Measurements from ENCODE around the gene PSMC5.
"Not testable (repeated sequence)": the region's sequence is repeated elsewhere in the genome, so short reads cannot be mapped to it uniquely, and the experiment has no call there.

PSMC5 gene

DNA sequence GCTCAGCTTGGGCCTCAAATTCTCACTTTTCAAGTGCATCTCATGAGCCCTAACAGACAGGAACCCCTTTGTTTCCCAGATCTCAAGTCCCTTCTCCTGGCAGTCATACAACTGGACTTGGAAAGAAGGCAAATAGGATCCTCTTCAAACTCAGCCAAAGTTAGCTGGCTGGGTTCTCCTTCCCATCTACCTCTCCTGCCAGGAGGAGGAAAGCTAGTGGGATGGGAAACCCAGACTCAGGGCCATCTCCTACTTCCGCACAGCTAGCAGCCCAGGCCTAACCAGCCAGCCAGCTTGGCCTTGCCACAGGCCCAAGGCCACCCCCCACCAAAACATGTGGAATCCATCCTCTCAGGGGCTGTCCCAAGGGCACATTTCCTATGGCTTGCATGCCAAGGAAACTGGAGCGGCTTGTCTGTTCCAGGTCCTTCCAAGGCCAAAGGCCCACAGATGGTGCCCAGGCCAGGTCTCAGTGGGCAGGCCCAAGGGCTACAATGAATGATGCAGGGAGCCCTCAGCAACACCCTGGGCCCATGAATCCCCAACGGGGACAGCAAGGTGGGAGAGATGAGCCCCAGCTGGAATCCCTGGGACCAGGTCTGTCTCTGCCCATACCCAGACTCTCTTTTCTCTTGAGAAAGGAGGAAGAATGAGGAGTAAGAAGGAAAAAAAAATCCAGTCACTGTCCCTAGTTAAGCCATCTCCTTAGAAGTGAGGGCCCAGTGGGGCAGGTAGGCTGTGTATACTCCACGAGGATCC is 13.5 kb downstream of the PSMC5 start:
- ATAC-seq (no peak), DNase-seq (no peak)
- peaks cover 2% of the 10 kb centered on the region for H3K36me3 Mint-ChIP-seq (ENCODE audit: low read depth)
- peaks cover 36% of the 10 kb centered on the region for H3K4me1 Mint-ChIP-seq
- H3K27me3 Mint-ChIP-seq, result no peaks in the 10 kb centered on the region
- peak overlapping the region; percentile 95 for H3K4me3 Mint-ChIP-seq
- no peaks in the 10 kb centered on the region for H3K9me3 Mint-ChIP-seq
- H3K27ac Mint-ChIP-seq, result peak overlapping the region; percentile 90

DNA sequence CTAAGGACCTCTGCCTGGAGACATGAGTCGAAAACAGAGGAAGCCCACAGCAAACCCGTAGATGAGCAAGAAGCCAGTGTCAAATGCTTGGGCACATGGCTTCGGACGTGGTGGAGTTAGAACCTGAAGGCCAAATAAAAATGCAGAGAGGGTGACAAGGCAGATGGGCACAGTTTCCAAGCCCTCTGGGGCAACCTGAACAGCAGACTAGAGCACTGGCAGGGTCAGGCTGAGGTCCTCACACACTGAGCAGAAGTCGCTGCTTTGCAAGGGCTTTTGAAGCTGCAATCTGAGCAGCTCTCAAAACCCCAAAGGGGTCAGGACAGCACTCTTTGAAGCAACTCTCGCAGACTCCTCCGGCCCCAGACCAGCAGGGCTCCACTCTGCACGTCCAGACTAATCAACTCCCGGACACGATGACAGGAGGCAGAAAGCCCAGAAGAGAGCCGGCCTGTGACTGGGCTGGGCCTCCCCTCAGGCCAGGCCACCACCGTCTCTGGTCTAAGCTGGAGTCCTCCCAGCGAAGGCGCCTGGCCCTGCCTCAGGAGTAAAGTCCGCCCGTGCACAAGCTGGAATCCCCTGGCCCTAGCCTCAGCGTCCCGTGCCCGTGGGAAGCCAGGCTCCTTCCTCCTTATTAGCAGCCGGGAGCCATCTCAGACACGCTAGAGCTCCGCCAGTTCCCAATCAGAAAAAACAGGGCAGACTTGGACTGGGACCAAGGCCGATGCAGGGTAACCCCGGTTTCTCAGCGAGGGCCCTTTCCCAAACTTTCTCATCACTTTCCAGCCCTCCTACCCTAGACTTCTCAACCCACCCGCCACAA is 14.3 kb downstream of the PSMC5 start:
- H3K36me3 Mint-ChIP-seq (ENCODE audit: low read depth), result no peaks in the 10 kb centered on the region
- peaks cover 36% of the 10 kb centered on the region for H3K4me1 Mint-ChIP-seq
- H3K9me3 Mint-ChIP-seq, result no peaks in the 10 kb centered on the region
- DNase-seq, result no peak
- H3K4me3 Mint-ChIP-seq, result peak overlapping the region; percentile 95
- peak overlapping the region; percentile 90 for H3K27ac Mint-ChIP-seq
- ATAC-seq, result no peak
- H3K27me3 Mint-ChIP-seq, result no peaks in the 10 kb centered on the region

DNA sequence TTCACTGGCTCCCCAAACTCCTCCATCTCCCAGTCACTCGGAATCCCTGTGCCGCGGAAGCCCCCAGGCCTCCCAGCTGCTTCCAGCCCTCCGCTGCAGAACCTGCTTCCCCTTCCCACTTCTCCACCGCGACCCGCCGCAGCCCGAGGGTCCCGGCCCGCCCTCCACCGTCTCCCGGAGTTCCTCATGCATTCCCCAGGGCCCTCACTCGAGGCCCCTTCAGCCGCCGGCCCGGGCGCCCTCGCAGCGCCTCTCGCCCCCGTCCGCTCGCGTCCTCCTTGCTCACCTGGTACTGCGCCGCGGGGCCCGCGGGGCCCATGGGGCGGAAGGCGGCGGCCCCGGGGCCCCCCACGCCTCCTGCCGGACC is 14.9 kb downstream of the PSMC5 start:
- peak; percentile 21 for ATAC-seq
- peaks cover 36% of the 10 kb centered on the region for H3K4me1 Mint-ChIP-seq
- H3K27ac Mint-ChIP-seq, result peak overlapping the region; percentile 90
- no peaks in the 10 kb centered on the region for H3K36me3 Mint-ChIP-seq (ENCODE audit: low read depth)
- H3K9me3 Mint-ChIP-seq, result no peaks in the 10 kb centered on the region
- no peaks in the 10 kb centered on the region for H3K27me3 Mint-ChIP-seq
- H3K4me3 Mint-ChIP-seq, result peak overlapping the region; percentile 95
- no peak for DNase-seq

DNA sequence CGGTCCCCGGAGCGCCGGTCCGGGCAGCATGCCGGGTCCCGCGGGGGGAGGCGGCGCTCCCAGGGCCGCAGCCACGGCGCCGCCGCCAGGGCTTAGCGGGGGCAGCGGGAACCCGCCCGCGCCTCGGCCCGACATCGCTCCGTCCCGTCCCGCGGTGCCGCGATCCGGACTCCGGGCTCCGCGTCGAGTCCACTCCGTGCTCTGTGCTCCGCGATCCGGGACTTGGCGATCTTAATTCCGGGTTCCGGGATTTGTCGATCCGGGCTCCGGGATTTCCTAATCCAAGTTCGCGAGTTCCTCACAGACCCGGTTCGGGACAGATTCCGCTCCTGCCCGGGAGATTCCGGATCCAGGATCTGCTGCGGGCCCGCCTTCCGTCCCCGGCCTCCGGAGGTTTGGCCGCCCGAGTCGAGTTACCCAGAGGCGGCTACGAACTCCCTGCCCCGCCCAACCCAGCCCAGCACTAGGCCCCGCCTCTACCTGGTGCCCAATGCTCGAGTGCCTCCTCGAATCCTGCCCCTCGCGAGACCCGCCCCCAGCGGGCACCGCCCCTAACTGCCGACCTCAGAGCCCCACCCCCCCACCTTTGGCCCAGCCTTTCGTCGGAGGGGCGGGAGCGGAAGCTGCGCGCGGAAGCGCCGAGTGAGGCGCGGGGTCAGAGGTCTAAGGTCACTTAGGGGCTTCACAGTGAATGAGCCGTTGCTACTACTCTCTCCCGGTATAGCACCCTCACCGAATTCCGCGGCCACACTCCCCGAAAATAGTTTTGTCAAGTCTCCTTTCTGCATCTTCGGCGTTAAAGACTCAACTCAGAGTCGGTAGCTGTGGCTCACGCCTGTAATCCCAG is 15.5 kb downstream of the PSMC5 start, which contains the start of gene SMARCD2:
Gene SMARCD2, minus strand, starts transcription at position 146 of the 847 bp plus-strand sequence. Its CDS starts 11 bp downstream, at position 135.
- no peaks in the 10 kb centered on the region for H3K27me3 Mint-ChIP-seq
- ATAC-seq, result peak; percentile 88

DNA sequence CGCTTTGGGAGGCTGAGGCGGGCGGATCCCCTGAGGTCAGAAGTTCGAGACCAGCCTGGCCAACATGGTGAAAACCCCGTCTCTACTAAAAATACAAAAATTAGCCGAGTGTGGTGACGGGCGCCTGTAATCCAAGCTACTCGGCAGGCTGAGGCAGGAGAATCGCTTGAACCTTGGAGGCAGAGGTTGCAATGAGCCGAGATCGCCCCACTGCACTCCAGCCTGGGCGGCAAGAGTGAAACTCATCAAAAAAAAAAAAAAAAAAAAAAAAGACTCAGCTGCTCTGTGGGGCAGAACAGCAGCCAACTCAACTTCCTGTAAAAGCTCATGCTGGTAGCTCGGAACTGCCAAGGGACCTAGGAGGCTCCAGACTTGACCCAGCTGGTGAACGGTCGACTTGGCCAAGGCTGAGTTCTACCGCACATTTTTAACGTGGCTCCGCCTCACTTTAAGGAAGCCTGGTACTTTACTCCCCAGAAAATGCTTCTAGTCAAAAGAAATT is 16.2 kb downstream of the PSMC5 start:
- H3K4me3 Mint-ChIP-seq, result peak overlapping the region; percentile 95
- DNase-seq, result peak; percentile 45
- ATAC-seq, result peak; percentile 5
- H3K27me3 Mint-ChIP-seq; H3K36me3 Mint-ChIP-seq (ENCODE audit: low read depth); H3K9me3 Mint-ChIP-seq: not testable (repeated sequence)
- H3K27ac Mint-ChIP-seq, result peak overlapping the region; percentile 83
- H3K4me1 Mint-ChIP-seq, result peaks cover 45% of the 10 kb centered on the region

More for the DNA sequence above, 15.5 kb downstream of the PSMC5 start, which contains the start of gene SMARCD2:
- DNase-seq, result peak; percentile 99
- peaks cover 38% of the 10 kb centered on the region for H3K4me1 Mint-ChIP-seq
- peaks cover under 1% of the 10 kb centered on the region for H3K36me3 Mint-ChIP-seq (ENCODE audit: low read depth)
- H3K27ac Mint-ChIP-seq, result peak within 1 kb of the TSS; percentile 90
- H3K9me3 Mint-ChIP-seq, result peaks cover under 1% of the 10 kb centered on the region
- peak within 1 kb of the TSS; percentile 95 for H3K4me3 Mint-ChIP-seq

DNA sequence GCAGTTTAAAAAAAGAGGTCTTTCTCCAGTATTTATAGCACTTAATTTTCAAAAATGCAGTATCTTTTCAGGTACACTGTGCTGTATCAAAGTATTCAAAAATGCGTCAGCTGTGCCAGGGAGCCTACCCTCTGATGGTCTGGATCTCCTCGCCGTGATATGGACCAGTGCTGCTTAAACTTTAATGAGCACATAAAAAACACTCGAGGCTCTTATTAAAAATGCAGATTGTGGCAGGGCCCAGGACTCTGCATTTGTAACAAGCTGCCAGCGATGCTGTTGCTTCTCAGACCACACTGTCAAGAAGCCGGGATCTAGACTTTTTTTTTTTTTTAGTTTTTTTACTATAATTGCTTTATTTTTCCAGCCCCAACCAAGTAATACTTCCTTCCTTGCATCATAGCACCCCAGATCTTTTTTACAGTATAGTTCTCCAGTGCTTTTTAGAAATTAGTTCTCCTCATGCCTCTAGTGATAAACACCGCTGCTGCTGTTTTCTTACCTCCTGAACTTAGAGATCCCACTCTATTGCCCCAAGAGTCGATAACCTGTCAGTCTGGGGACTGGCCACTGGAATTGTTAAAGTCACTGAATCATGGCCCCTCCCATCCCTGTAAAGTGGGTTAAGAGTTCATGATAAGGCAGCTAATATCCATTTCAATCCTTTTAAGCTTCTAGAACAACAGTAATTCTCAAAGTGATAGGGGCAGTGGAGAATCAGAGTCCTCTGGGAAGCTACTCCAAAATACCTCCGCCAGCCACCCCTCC is 16.9 kb downstream of the PSMC5 start:
- Mint-ChIP-seq H3K27me3 (peaks cover 2% of the 10 kb centered on the region), H3K27ac (peak overlapping the region; percentile 83), H3K9me3 (peaks cover 9% of the 10 kb centered on the region), H3K4me1 (peaks cover 45% of the 10 kb centered on the region), H3K36me3 (ENCODE audit: low read depth) (peaks cover 7% of the 10 kb centered on the region), H3K4me3 (peak overlapping the region; percentile 95)
- DNase-seq, result no peak
- ATAC-seq, result no peak

DNA sequence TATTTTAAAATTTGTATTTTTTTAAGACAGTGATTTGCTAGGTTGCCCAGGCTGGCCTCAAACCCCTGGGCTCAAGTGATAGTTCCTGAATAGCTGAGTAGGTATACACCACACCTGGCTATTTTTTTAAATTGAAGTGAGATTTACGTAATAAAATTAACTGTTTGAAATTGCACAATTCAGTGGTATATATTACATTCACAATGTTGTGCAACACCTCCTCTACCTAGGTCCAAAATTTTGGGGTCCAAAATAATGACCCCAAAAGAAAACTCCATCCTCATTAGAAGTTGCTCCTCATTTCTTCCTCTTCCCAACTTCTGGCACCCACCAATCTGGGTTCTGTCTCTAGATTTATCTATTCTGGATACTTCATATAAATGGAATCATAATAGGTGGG is 18.3 kb downstream of the PSMC5 start:
- Mint-ChIP-seq H3K36me3 (ENCODE audit: low read depth) (peaks cover 7% of the 10 kb centered on the region), H3K4me1 (peaks cover 38% of the 10 kb centered on the region), H3K27ac (no peak overlapping the region), H3K4me3 (no peak overlapping the region), H3K27me3 (peaks cover 5% of the 10 kb centered on the region), H3K9me3 (peaks cover 10% of the 10 kb centered on the region)
- DNase-seq (no peak), ATAC-seq (no peak)

DNA sequence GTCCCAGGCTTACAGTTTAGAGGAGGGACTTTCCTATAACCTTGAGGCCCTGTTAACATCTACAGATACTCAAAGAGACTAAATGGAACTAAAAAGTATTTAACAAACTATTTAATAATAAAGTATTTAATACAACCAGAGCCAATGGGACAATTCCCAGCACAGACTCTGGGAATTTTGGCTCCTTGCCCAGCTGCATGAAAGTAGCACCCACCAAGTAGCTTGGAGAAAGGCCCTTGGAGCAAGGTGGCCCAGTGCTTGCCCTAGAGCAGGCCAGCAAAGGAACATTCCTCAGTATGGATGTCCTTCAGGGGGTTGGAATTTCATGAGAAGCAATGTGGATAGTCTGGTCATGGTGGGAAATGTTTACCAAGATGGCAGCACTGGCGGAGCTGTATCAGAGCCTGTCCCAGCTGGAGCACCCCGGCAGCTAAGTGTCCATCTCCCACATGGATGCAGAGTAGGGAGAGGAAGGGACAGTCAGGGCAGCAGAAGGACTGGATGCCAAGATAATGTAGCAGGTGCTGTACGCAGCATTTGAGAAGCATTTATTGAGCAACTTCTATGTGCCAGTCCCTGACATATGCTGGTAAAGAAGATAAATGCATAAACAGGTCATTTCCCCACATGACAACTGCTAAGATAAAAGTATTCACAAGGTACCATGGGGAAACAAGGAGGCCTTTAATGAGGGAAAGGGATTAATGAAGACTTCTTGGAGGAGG is 20.5 kb downstream of the PSMC5 start:
- Mint-ChIP-seq H3K27me3 (peaks cover 5% of the 10 kb centered on the region), H3K4me3 (peak overlapping the region; percentile 56), H3K27ac (peak overlapping the region; percentile 82), H3K4me1 (peaks cover 27% of the 10 kb centered on the region), H3K36me3 (ENCODE audit: low read depth) (peaks cover 7% of the 10 kb centered on the region), H3K9me3 (peaks cover 10% of the 10 kb centered on the region)
- no peak for DNase-seq
- no peak for ATAC-seq

DNA sequence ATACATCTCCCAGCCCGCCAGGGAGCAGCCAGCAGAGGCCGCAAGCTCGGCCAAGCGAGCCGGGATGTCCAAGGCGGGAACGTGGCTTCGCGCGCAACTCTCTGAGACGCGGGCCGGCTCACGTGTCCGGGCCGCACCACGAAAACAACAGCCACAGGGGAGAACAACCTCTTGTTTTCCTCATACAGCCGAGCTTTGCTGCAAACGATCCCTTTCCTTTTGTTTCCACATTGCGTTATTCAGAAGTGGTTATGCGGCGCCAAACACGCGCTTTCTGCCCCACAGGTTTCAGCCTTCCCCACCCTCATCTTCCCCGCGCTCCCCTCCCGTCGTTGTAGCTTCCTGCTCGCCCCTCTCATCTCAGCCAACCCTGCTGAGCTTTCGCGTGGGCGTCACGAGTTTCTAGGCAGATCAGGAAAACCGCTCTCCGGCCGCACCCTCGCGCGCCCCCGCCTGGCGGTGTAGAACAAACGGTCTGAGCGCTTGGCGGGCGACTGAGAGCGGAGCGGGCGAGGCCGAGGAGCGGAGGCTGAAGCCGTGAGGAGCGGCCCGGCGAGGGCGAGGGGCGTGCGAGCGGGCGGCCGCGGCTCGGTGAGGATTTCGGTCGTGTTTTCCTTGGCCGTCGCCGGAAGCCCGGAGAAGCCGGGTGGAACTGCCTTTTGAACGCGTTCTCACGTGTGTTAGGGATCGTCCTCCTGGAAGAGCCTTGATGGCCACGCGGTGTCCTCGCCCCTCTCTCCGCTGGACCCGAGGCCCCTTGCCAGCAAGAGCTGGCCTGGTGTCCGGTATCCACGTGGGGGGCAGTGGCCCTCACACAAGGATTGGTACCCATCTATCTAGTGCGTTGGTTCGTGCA is 21.8 kb downstream of the PSMC5 start:
- peak overlapping the region; percentile 68 for H3K4me3 Mint-ChIP-seq
- DNase-seq, result peak; percentile 99
- peaks cover 18% of the 10 kb centered on the region for H3K4me1 Mint-ChIP-seq
- H3K9me3 Mint-ChIP-seq, result peaks cover 10% of the 10 kb centered on the region
- H3K36me3 Mint-ChIP-seq (ENCODE audit: low read depth), result peaks cover 7% of the 10 kb centered on the region
- peaks cover 5% of the 10 kb centered on the region for H3K27me3 Mint-ChIP-seq
- ATAC-seq, result peak; percentile 93
- peak overlapping the region; percentile 94 for H3K27ac Mint-ChIP-seq

DNA sequence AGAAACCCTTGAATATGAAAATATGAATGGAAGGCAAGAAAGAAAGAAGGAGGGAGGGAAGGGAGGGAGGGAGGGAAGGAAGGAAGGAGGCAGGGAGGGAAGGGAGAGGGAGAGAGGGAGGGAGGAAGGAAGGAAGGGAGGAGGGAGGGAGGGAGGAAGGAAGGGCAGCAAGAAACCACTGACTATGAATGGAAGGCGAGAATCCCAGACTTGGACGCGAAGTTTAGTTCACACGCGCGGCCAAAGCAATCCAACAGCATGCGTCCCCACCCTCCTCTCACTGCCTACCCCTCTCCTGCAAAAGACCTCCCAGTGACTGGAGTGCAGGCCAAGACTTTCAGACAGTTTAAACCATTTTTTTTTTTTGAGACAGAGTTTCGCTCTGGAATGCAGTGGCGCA is 23.2 kb downstream of the PSMC5 start:
- Mint-ChIP-seq H3K4me3 (no peak overlapping the region), H3K9me3 (peaks cover 10% of the 10 kb centered on the region), H3K27me3 (peaks cover 5% of the 10 kb centered on the region), H3K4me1 (peaks cover 15% of the 10 kb centered on the region), H3K36me3 (ENCODE audit: low read depth) (peaks cover 7% of the 10 kb centered on the region), H3K27ac (no peak overlapping the region)
- ATAC-seq (no peak), DNase-seq (no peak)

DNA sequence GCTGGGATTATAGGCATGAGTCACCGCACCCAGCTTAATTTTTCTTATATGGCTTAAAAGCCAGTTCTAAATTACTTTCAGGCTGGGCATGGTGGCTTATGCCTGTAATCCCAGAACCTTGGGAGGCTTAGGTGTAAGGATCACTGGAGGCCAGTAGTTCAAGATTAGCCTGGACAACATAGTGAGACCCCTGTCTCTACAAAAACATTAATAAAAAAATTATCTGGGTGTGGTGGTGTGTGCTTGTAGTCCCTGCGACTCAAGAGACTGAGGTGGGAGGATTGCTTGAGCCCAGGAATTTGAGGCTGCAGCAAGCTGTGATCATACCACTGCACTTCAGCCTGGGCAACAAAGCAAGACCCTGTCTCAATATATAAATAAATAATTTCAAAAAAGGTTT is 26.0 kb downstream of the PSMC5 start:
- H3K4me1 Mint-ChIP-seq, result peaks cover 8% of the 10 kb centered on the region
- peaks cover 1% of the 10 kb centered on the region for H3K36me3 Mint-ChIP-seq (ENCODE audit: low read depth)
- H3K27ac Mint-ChIP-seq, result no peak overlapping the region
- peaks cover 5% of the 10 kb centered on the region for H3K9me3 Mint-ChIP-seq
- H3K4me3 Mint-ChIP-seq, result no peak overlapping the region
- DNase-seq, result no peak
- no peak for ATAC-seq
- peaks cover 5% of the 10 kb centered on the region for H3K27me3 Mint-ChIP-seq

DNA sequence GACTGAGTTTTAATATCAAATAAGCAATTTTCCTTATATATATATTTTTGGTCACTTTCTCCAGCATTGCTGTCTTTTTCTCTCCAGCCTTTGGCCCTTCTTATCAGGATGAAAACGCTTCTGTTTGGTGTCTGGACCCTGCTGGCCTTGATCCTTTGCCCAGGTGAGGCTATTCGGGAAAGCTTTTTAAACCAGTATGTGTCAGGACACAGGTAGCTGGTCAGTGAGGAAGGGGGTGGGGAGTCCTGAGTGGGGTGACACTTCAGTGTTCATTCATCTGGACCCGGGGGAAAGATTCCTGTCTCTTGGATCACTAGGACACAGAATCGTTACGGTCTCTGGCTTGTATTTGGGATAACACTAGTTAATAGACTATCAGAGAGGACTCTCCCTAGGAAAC is 27.5 kb downstream of the PSMC5 start:
- Mint-ChIP-seq H3K4me3 (no peak overlapping the region), H3K27ac (no peak overlapping the region), H3K27me3 (no peaks in the 10 kb centered on the region), H3K36me3 (ENCODE audit: low read depth) (no peaks in the 10 kb centered on the region), H3K9me3 (no peaks in the 10 kb centered on the region), H3K4me1 (no peaks in the 10 kb centered on the region)
- ATAC-seq (no peak), DNase-seq (no peak)
